A549 (cell line): ENCODE measurements around the gene LEF1. TPM values are rescaled to one million over a fixed set of nuclear protein-coding genes. Genes with fewer than 3 reads are reported as not detected.

Experiments used
- ATAC-seq, 2 experiments: fragments of 200-7000 bp in 1 of 2; fragments of >200 bp in 1 of 2; cut with Nextera tagmentation in 1 of 2; cut with Tn5 transposase in 1 of 2; 3 replicates each; pipeline versions ENCODE4 v1.8.0 to v1.9.1; 2018 to 2020; ENCODE audit warnings: mild to moderate bottlenecking in 1 of 2, moderate library complexity in 1 of 2
- CTCF ChIA-PET: fragments of 300-600 bp; sonication (Branson Sonifier 250); formaldehyde crosslinking; extraction: SDS; loops from one replicate; lab custom pipeline; 2021; ENCODE audit warnings: antibody characterized with exemption, inconsistent platforms; lab: Yijun Ruan, JAX
- POLR2A ChIA-PET: fragments of 350-600 bp; formaldehyde crosslinking; extraction: SDS; loops from one replicate; lab custom pipeline; 2021; ENCODE audit warnings: antibody characterized with exemption, inconsistent platforms; lab: Yijun Ruan, JAX
- DNase-seq, 2 experiments: peaks; one replicate each; pipeline versions ENCODE4 v3.0.0 to v3.0.0-alpha.2; 2011 to 2016; ENCODE audit warnings: low read depth in 1 of 2, low spot score in 1 of 2
- FAIRE-seq: peaks from 2 replicates; lab custom pipeline; 2011; peaks lifted over from hg19 to GRCh38; lab: Jason Lieb, UNC
- H3K27ac ChIP-seq, 2 experiments: fragments of >200 bp; sonication (Bioruptor Twin); formaldehyde crosslinking; 3 replicates each; pipeline ENCODE4 v1.5.1; 2016 to 2017
- H3K4me1 ChIP-seq: fragments of >200 bp; sonication (Bioruptor Twin); formaldehyde crosslinking; 3 replicates; pipeline ENCODE4 v1.6.1; 2016
- H3K4me2 ChIP-seq: fragments of >200 bp; sonication (Bioruptor Twin); formaldehyde crosslinking; 3 replicates; pipeline ENCODE4 v1.6.1; 2016
- H3K4me3 ChIP-seq: fragments of >200 bp; sonication (Bioruptor Twin); formaldehyde crosslinking; 3 replicates; pipeline ENCODE4 v1.5.1; 2016
- H3K9me3 ChIP-seq: fragments of >200 bp; sonication (Bioruptor Twin); formaldehyde crosslinking; 3 replicates; pipeline ENCODE4 v1.6.1; 2016
- CBX8 ChIP-seq: fragments of 200-600 bp; sonication (generic); IDR thresholded peaks from 2 replicates; pipeline ENCODE4 v1.6.1; 2016
- CEBPB ChIP-seq, 2 experiments: fragments of >200 bp in 1 of 2; sonication (Bioruptor Twin) in 1 of 2; formaldehyde crosslinking in 1 of 2; IDR thresholded peaks; 2 replicates each; pipeline ENCODE4 v1.6.1; 2012 to 2016
- EHMT2 ChIP-seq: fragments of 200-600 bp; sonication (generic); IDR thresholded peaks from 2 replicates; pipeline ENCODE4 v1.6.1; 2016; ENCODE audit warnings: antibody characterized with exemption, low read depth, mild to moderate bottlenecking, moderate library complexity
- FOSL2 ChIP-seq, 2 experiments: fragments of 450-650 bp in 1 of 2; fragments of >200 bp in 1 of 2; sonication (Bioruptor Twin) in 1 of 2; formaldehyde crosslinking; IDR thresholded peaks; 2 replicates each; pipeline versions ENCODE4 v1.5.0 to v1.6.1; 2016 to 2020; ENCODE audit warnings: mild to moderate bottlenecking in 1 of 2, moderate library complexity in 1 of 2
- FOXS1 ChIP-seq: fragments of 250-450 bp; sonication (Bioruptor Pico); IDR thresholded peaks from 2 replicates; pipeline ENCODE4 v1.5.0; 2020; ENCODE audit warnings: mild to moderate bottlenecking, moderate library complexity
- GATA3 ChIP-seq: IDR thresholded peaks from 2 replicates; pipeline ENCODE4 v1.6.1; 2012; ENCODE audit warnings: borderline replicate concordance
- HEYL ChIP-seq: fragments of 250-450 bp; sonication (Bioruptor Pico); IDR thresholded peaks from 2 replicates; pipeline ENCODE4 v1.8.0; 2021; ENCODE audit warnings: mild to moderate bottlenecking, moderate library complexity
- KDM5A ChIP-seq: fragments of 200-600 bp; sonication (generic); IDR thresholded peaks from 2 replicates; pipeline ENCODE4 v1.6.1; 2016; ENCODE audit warnings: antibody characterized with exemption, mild to moderate bottlenecking
- MAZ ChIP-seq: fragments of 150-350 bp; IDR thresholded peaks from 2 replicates; pipeline ENCODE4 v1.6.1; 2014; ENCODE audit warnings: antibody characterized with exemption, low read depth, low read length, borderline replicate concordance
- PHF8 ChIP-seq: fragments of 200-600 bp; sonication (generic); IDR thresholded peaks from 2 replicates; pipeline ENCODE4 v1.6.1; 2016; ENCODE audit warnings: low read depth, mild to moderate bottlenecking, antibody characterized with exemption, moderate library complexity, borderline replicate concordance
- SREBF2 ChIP-seq: fragments of 450-650 bp; IDR thresholded peaks from 2 replicates; pipeline ENCODE4 v1.6.1; 2014; ENCODE audit warnings: mild to moderate bottlenecking, moderate library complexity
- TP53 ChIP-seq: fragments of 250-450 bp; sonication (Bioruptor Pico); IDR thresholded peaks from 2 replicates; pipeline ENCODE4 v1.5.0; 2021; ENCODE audit warnings: mild to moderate bottlenecking, moderate library complexity
- ZC3H11A ChIP-seq: fragments of 450-650 bp; IDR thresholded peaks from 2 replicates; pipeline ENCODE4 v1.6.1; 2014; ENCODE audit warnings: antibody characterized with exemption, mild to moderate bottlenecking
- ZFP36 ChIP-seq: fragments of 450-650 bp; IDR thresholded peaks from 2 replicates; pipeline ENCODE4 v1.6.1; 2014; ENCODE audit warnings: borderline replicate concordance; ENCODE audit not compliant: partially characterized antibody
- ZSCAN20 ChIP-seq: fragments of 250-450 bp; sonication (Bioruptor Pico); IDR thresholded peaks from 2 replicates; pipeline ENCODE4 v1.8.0; 2022; ENCODE audit warnings: mild to moderate bottlenecking, moderate library complexity
- WGBS: methylation state at CpG from one replicate; pipeline ENCODE4 v1.1.6; 2017; ENCODE audit errors: missing lambda C conversion rate; 5-methylcytosine and 5-hydroxymethylcytosine counted together
- polyA plus RNA-seq, 4 experiments: library from polyadenylated mRNA; depleted of rRNA in 3 of 4; stranded (reverse); fragments of >200 nt; fragmentation: RNase III in 1 of 4; extraction: RNeasy Plus Mini Kit Qiagen cat#74134 plus additional on column Dnase treatment in 1 of 4; gene quantifications; 2 replicates in 3 of 4; 3 replicates in 1 of 4; pipeline ENCODE4 v1.2.3, GENCODE V29; 2011 to 2017
- TF ChIP-seq, protein P1 (sequence below): fragments of >200 bp; sonication (Bioruptor Twin); formaldehyde crosslinking; IDR thresholded peaks from 3 replicates; pipeline ENCODE4 v1.5.1; 2016
- TF ChIP-seq, protein P2 (sequence below): IDR thresholded peaks from 2 replicates; pipeline ENCODE4 v1.6.1; 2012; ENCODE audit warnings: low read depth, borderline replicate concordance
- TF ChIP-seq, protein P3 (sequence below): fragments of 200-600 bp; sonication (generic); IDR thresholded peaks from 2 replicates; pipeline ENCODE4 v1.6.1; 2016; ENCODE audit warnings: antibody characterized with exemption, mild to moderate bottlenecking, moderate library complexity
- TF ChIP-seq, protein P4 (sequence below): fragments of 250-450 bp; sonication (Bioruptor Pico); IDR thresholded peaks from 2 replicates; pipeline ENCODE4 v1.5.0; 2020; ENCODE audit warnings: low read depth, mild to moderate bottlenecking, moderate library complexity
- TF ChIP-seq, protein P5 (sequence below): fragments of >200 bp; sonication (Bioruptor Twin); formaldehyde crosslinking; IDR thresholded peaks from 2 replicates; pipeline ENCODE4 v1.6.1; 2016

LEF1 gene
- polyA plus RNA-seq, 2 of the 4 experiments (the other 2 are of a cell fraction): not detected

DNA sequence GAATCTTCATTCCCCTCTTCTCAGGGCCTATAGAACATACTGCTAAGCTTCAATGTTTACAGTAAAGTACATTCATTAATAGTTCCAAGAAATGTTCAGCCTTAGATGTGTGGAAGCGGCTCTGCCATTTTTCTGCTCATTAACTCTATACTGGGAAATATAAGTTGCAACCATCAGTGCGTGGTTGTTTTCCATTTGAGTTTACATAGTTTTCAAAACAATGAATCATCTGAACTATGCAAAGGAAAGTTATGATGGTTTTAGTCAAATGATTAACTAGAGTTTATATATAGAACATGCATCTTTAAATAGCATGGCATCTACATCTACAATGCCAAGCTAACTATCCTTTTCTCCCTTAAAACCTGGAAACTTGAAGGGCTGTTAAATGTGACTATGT, 29.6 kb downstream of the LEF1 start:
- ChIA-PET POLR2A (no interaction called here), CTCF (no interaction called here)
- Histone ChIP-seq H3K27ac (no peak overlapping the region), H3K4me1 (no peaks in the 10 kb centered on the region), H3K9me3 (no peaks in the 10 kb centered on the region), H3K4me3 (no peak overlapping the region), H3K4me2 (no peak overlapping the region)
- 39% methylated on average over 2 of the region's 2 CpGs for WGBS
- TF ChIP-seq PHF8 (no peak), FOSL2 (IDR thresholded peaks at IDR 0.05) (no peak), FOSL2 (CRISPR knock-in tag; IDR thresholded peaks at IDR 0.05) (no peak), CBX8 (no peak), GATA3 (no peak), SREBF2 (no peak), HEYL (CRISPR knock-in tag) (no peak), FOXS1 (CRISPR knock-in tag) (no peak), KDM5A (no peak), ZSCAN20 (no peak), ZFP36 (no peak), EHMT2 (no peak), MAZ (no peak), ZC3H11A (no peak), CEBPB (IDR thresholded peaks at IDR 0.05) (no peak), TP53 (CRISPR knock-in tag) (no peak)
- TF ChIP-seq, protein P1, sequence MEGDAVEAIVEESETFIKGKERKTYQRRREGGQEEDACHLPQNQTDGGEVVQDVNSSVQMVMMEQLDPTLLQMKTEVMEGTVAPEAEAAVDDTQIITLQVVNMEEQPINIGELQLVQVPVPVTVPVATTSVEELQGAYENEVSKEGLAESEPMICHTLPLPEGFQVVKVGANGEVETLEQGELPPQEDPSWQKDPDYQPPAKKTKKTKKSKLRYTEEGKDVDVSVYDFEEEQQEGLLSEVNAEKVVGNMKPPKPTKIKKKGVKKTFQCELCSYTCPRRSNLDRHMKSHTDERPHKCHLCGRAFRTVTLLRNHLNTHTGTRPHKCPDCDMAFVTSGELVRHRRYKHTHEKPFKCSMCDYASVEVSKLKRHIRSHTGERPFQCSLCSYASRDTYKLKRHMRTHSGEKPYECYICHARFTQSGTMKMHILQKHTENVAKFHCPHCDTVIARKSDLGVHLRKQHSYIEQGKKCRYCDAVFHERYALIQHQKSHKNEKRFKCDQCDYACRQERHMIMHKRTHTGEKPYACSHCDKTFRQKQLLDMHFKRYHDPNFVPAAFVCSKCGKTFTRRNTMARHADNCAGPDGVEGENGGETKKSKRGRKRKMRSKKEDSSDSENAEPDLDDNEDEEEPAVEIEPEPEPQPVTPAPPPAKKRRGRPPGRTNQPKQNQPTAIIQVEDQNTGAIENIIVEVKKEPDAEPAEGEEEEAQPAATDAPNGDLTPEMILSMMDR: no peak
- TF ChIP-seq, protein P2, sequence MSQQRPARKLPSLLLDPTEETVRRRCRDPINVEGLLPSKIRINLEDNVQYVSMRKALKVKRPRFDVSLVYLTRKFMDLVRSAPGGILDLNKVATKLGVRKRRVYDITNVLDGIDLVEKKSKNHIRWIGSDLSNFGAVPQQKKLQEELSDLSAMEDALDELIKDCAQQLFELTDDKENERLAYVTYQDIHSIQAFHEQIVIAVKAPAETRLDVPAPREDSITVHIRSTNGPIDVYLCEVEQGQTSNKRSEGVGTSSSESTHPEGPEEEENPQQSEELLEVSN: no peak
- TF ChIP-seq, protein P3, sequence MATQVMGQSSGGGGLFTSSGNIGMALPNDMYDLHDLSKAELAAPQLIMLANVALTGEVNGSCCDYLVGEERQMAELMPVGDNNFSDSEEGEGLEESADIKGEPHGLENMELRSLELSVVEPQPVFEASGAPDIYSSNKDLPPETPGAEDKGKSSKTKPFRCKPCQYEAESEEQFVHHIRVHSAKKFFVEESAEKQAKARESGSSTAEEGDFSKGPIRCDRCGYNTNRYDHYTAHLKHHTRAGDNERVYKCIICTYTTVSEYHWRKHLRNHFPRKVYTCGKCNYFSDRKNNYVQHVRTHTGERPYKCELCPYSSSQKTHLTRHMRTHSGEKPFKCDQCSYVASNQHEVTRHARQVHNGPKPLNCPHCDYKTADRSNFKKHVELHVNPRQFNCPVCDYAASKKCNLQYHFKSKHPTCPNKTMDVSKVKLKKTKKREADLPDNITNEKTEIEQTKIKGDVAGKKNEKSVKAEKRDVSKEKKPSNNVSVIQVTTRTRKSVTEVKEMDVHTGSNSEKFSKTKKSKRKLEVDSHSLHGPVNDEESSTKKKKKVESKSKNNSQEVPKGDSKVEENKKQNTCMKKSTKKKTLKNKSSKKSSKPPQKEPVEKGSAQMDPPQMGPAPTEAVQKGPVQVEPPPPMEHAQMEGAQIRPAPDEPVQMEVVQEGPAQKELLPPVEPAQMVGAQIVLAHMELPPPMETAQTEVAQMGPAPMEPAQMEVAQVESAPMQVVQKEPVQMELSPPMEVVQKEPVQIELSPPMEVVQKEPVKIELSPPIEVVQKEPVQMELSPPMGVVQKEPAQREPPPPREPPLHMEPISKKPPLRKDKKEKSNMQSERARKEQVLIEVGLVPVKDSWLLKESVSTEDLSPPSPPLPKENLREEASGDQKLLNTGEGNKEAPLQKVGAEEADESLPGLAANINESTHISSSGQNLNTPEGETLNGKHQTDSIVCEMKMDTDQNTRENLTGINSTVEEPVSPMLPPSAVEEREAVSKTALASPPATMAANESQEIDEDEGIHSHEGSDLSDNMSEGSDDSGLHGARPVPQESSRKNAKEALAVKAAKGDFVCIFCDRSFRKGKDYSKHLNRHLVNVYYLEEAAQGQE: no peak
- TF ChIP-seq, protein P4, sequence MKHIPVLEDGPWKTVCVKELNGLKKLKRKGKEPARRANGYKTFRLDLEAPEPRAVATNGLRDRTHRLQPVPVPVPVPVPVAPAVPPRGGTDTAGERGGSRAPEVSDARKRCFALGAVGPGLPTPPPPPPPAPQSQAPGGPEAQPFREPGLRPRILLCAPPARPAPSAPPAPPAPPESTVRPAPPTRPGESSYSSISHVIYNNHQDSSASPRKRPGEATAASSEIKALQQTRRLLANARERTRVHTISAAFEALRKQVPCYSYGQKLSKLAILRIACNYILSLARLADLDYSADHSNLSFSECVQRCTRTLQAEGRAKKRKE: no peak
- TF ChIP-seq, protein P5, sequence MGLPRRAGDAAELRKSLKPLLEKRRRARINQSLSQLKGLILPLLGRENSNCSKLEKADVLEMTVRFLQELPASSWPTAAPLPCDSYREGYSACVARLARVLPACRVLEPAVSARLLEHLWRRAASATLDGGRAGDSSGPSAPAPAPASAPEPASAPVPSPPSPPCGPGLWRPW: no peak
- FAIRE-seq (no peak), DNase-seq (no peak), ATAC-seq (no peak)
